Endothelial cell of hepatic sinusoid (primary cell): Measurements from ENCODE around the gene BBX.
"Not testable (repeated sequence)": the region's sequence is repeated elsewhere in the genome, so short reads cannot be mapped to it uniquely, and the experiment has no call there.

ENCODE experiments used
- in situ Hi-C: cut with HindIII; loops from 2 replicates; pipeline ENCODE4 v1.10.0; 2017; ENCODE audit warnings: low sequenced_read_pairs

BBX gene

DNA sequence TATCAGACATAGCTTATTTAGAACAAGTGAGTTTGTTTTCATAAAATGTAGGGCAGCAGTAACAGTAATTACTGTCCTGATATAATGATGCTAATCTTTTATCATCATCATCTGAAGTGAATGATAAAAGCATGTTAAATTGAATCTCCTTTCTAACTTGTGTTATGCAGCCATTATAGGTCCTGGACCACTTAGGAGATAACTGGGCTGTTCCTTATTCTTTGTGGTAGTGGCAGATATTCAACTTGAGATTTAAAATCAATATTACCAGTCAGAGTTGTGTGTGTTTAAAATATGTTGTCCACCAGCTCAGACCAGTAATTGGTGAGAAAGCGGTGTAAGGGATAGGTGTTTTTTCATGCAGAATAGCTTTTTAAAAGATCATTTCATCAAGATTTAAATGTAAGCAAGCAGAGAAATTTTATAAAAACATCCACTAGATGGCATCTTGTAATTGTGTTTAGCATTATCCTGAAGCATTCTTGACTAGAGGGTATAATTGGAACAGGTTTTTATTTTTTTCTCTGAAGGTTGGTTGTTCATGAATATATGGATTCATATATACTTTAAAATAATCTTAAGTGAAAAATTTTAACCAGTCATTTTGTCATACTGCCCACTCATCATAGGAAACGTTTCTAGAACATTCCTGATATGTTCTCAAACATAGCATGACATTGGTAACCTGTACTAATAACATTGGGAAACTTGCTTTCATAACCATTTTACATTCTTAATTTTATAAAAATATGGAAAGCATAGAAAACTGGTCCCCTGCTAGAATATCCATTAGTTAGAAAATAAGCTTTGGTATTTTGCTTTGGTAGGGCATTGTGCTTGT is 153.9 kb downstream of the BBX start:
- in situ Hi-C loops, result loop anchor here (5.0 kb wide), 2 partner anchors 36 to 49 kb away; no protein-coding TSS in a partner anchor

DNA sequence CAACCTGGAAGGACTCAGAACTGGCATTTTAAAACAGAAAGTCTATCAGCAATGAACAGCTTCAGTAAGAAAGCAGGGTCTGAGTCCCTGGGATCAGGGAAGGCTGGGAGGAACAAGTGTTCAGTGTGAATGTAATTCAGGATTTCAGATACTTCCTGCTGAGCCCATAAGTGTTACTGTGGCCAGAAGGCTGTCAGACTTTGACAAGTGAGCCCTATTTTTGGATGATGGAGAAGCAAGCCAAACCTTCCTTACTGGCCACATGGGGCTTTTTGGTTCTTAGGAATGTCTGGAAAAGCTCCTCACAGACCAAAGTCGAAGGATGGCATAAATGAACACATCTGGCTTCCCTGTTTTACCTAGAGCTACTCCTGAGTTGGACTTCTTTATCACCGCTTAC is 157.2 kb downstream of the BBX start:
- in situ Hi-C loops, result loop anchor here (5.0 to 10.0 kb wide), 5 partner anchors 32 to 405 kb away; no protein-coding TSS in a partner anchor

DNA sequence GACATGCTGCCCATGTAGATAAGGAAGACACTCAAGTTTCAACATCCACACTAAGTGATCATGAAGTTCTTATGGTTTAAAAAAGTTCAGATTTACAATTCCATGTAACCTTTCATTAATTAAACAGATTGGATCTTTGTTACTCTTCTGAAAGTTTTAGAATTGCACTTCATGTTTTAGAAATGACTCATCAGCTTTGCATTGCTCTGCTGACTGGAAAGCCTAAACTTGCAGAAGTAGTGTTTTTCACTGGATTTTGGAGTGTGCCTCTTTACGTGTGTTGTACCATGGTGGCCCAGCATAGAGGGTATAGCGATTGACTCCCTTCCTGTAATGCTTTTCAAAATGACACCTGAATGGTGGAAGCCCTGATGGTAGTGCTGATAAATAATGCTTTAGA is 157.9 kb downstream of the BBX start:
- in situ Hi-C loops, result loop anchor here (5.0 to 10.0 kb wide), 3 partner anchors 64 to 406 kb away; no protein-coding TSS in a partner anchor

GRCh38 chr3:107681396-107681795 is 158.6 kb downstream of the BBX start:
- in situ Hi-C loops, result loop anchor here (5.0 to 10.0 kb wide), 3 partner anchors 63 to 407 kb away; no protein-coding TSS in a partner anchor

GRCh38 chr3:107682580-107682979 is 159.8 kb downstream of the BBX start:
- in situ Hi-C loops, result loop anchor here (5.0 to 10.0 kb wide), 3 partner anchors 62 to 408 kb away; no protein-coding TSS in a partner anchor

DNA sequence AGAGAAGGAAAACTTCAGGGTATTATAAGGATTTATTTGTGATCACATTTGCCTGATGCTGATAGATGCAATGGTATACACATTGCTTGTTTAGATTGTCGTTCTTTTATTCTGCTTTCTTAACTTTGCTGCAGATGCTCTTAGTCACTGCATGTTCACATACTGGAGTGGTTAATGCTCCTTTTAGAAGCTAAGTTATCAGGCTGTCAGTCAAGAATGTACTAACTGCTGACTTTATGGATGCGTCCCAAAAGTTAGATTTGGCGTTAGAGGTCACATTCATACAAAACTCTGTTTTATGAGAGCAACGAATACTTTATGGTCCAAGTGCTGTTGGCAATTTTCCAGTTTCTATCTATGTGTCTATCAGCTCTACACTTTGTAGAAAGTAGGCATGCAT is 160.7 kb downstream of the BBX start:
- in situ Hi-C loops, result loop anchor here (5.0 to 10.0 kb wide), 3 partner anchors 61 to 409 kb away; no protein-coding TSS in a partner anchor

GRCh38 chr3:107684431-107684925 is 161.7 kb downstream of the BBX start:
- in situ Hi-C loops, result loop anchor here (5.0 to 10.0 kb wide), 3 partner anchors 60 to 410 kb away; no protein-coding TSS in a partner anchor

DNA sequence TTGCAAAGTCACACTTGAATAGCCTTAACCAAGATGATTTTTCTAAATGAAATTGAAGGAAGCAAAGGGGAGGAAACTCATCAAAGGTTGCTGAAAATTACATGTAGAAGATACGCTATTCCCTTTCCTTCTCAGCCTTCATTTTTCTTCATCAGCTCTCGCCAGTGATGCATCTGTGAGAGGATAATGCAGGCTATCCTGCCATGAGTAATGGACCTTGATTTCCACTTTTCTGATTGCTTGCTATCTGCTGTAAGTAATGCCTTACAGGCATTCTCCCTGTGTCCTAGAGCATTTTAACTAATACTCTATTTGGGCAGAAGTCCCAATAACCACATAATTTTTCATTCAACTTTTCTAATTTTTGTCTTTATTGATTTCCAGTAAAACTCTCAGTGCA is 162.6 kb downstream of the BBX start:
- in situ Hi-C loops, result loop anchor here (10.0 kb wide), 2 partner anchors 59 to 411 kb away; no protein-coding TSS in a partner anchor

- in situ Hi-C loops, result loop anchor here (10.0 kb wide), 2 partner anchors 58 to 412 kb away; no protein-coding TSS in a partner anchor
Observed at GRCh38 chr3:107687056-107687581, 164.4 kb downstream of the BBX start.

DNA sequence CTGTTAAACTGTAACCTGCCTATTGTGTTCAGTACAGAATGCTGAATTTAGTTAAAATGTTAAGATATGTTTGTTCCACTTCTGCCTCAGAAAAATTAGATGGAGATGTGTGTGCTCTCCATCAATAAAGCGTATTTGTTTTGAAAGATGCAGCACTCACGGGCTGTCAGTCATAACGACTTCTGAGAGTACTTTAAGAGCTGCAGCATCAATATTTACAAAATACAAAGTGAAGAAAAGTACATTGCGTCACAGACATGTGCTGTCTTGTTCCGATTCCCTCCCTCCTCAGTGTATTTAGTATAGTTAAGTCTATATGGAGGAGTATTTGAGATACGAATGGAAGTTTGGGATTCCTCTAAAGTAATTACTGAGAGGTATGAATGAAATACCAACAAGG is 166.6 kb downstream of the BBX start:
- in situ Hi-C loops, result loop anchor here (10.0 kb wide), 2 partner anchors 55 to 415 kb away; no protein-coding TSS in a partner anchor

- in situ Hi-C loops, result no loop called here
Observed at GRCh38 chr3:107690522-107691138, 167.9 kb downstream of the BBX start.

DNA sequence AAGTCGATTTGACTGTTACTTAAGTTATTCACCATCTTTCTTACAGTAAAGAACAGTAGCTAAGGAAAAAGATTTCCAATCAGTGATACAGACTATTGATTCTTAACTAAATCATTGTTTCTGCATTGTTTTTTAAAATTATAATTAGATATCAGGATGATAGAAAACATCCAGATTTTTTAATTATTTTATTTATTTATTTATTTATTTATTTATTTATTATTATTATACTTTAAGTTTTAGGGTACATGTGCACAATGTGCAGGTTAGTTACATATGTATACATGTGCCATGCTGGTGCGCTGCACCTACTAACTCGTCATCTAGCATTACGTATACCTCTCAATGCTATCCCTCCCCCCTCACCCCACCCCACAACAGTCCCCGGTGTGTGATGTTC is 169.2 kb downstream of the BBX start:
- in situ Hi-C loops, result not testable (repeated sequence)

- in situ Hi-C loops, result not testable (repeated sequence)
Observed at GRCh38 chr3:107697348-107697747, 174.6 kb downstream of the BBX start.

- in situ Hi-C loops, result not testable (repeated sequence)
Observed at GRCh38 chr3:107697855-107698254, 175.1 kb downstream of the BBX start.

- in situ Hi-C loops, result no loop called here
Observed at GRCh38 chr3:107699682-107700081, 176.9 kb downstream of the BBX start.

- in situ Hi-C loops, result no loop called here
Observed at GRCh38 chr3:107701299-107701698, 178.5 kb downstream of the BBX start.

- in situ Hi-C loops, result no loop called here
Observed at GRCh38 chr3:107704477-107704876, 181.7 kb downstream of the BBX start.

- in situ Hi-C loops, result no loop called here
Observed at GRCh38 chr3:107705046-107705445, 182.3 kb downstream of the BBX start.

- in situ Hi-C loops, result loop anchor here (5.0 kb wide), 1 partner anchor 34 kb away; no protein-coding TSS in a partner anchor
Observed at GRCh38 chr3:107710851-107711250, 188.1 kb downstream of the BBX start.

- in situ Hi-C loops, result no loop called here
Observed at GRCh38 chr3:107716734-107717133, 194.0 kb downstream of the BBX start.

DNA sequence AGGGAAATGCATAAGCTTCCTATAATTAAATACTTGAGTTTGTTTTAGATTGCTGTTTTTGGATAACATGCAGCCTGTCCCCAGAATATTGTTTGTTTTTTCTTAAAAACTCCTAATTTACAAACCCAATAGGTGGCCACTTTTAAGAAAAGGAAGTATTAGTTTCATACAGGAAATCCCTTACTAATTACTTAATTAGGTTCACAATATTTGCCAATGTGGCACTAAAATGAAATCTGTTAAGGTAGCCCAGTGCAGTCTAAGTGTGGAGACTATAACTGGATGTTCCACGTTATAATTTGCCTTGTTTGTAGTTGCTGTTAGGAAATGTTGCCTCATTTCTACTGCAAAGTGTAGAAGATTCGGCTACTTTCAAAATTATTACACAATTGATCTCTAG is 195.8 kb downstream of the BBX start:
- in situ Hi-C loops, result no loop called here
